Adrenal gland (tissue), 5 donors: Measurements from ENCODE around the gene CXADR.

Source experiments
- POLR2A ChIP-seq, 2 donors: fragments of 450-650 bp; IDR thresholded peaks; one replicate each; pipeline ENCODE4 v1.6.1; 2017; ENCODE audit warnings: antibody characterized with exemption in 2 of 2, mild to moderate bottlenecking in 2 of 2, moderate library complexity in 1 of 2
- TF ChIP-seq, protein P1 (sequence below), 6 experiments: fragments of 450-650 bp in 4 of 6; fragments of 200-600 bp in 2 of 6; sonication (generic) in 1 of 6; IDR thresholded peaks; 1 replicate in 5 of 6; 2 replicates in 1 of 6; pipeline versions ENCODE4 v1.5.1 to v1.8.0; 2016 to 2021; ENCODE audit warnings: antibody characterized with exemption in 6 of 6, mild to moderate bottlenecking in 2 of 6, moderate library complexity in 1 of 6
- donor health status: DM: no; HTN: no; CAD: no.

- TF ChIP-seq POLR2A (IDR thresholded peaks at IDR 0.05), result no peak
- TF ChIP-seq, protein P1, sequence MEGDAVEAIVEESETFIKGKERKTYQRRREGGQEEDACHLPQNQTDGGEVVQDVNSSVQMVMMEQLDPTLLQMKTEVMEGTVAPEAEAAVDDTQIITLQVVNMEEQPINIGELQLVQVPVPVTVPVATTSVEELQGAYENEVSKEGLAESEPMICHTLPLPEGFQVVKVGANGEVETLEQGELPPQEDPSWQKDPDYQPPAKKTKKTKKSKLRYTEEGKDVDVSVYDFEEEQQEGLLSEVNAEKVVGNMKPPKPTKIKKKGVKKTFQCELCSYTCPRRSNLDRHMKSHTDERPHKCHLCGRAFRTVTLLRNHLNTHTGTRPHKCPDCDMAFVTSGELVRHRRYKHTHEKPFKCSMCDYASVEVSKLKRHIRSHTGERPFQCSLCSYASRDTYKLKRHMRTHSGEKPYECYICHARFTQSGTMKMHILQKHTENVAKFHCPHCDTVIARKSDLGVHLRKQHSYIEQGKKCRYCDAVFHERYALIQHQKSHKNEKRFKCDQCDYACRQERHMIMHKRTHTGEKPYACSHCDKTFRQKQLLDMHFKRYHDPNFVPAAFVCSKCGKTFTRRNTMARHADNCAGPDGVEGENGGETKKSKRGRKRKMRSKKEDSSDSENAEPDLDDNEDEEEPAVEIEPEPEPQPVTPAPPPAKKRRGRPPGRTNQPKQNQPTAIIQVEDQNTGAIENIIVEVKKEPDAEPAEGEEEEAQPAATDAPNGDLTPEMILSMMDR (IDR thresholded peaks at IDR 0.05), result no peak
Observed at GRCh38 chr21:17488620-17489019, 24.2 kb upstream of the CXADR start.
